Stimulated activated CD4-positive, alpha-beta T cell treated with anti-CD3 and anti-CD28 coated beads, Interleukin-12 subunit alpha, Interleukin-12 subunit beta, amount 100 ng/mL, for 4 hours (primary cell): ENCODE data around the gene GOLIM4.

Source experiments
- DNase-seq: peaks from one replicate; pipeline ENCODE4 v3.0.0-alpha.2; 2020

The GOLIM4 gene

GRCh38 chr3:167978071-167978470, 117.7 kb downstream of the GOLIM4 start:
- no peak for DNase-seq

DNA sequence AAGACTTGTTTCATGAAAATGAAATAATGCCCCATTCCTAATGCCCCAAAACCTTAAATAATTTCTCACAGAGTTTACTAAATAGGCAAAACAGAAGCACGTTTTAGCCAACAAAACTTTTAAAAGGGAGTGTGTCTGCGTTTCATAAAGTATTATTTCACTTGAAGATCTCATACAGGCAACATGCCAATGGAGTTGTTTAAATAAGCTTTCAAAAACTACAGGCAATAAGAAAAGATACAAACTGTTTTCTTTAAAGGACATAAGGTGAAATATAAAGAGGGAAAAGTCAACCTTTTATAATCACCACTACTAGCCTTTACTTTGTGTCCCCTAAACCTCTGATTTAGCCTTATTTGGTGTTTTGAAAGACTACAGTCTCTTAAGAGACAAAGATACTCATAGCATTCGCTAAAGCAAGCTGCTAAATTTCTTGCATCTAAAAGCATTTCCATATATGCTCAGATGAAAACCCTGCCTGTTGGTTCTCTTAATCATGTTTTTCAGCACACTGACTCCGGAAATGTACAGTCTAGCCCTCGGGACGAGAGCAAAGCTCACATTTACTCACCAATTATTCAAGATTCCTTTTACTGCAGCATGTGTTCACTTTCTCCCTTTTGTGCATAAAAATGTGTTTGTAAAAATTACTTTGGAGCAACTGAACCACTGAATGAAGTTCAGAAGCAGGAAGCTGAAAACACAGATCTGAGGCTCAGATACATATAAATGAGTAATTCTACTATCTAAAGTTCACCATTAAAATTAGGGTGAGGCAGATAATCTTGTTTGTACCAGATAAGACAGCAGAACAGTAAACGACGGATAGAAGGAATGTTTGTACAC, 119.0 kb downstream of the GOLIM4 start:
- DNase-seq: no peak

DNA sequence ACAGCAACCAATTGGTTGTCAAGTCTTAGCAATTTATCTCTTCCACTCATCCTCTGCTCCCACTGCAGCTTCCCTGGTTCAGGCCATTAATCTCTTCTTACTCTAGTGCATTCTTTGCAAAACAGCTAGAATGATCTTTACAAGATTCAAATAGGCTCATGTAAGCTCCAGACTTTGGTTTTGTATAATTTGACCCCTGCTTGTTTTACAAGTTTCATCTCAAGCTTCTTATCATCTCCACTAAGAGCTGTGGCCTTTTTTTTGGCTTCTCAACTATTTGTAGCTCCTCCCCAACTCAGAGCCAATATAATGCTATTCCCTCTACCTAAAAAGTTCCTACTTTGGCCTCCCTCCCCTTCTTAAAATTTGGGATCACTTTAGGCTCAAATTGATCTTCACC, 121.8 kb downstream of the GOLIM4 start:
- no peak for DNase-seq

- DNase-seq: no peak
Observed at GRCh38 chr3:167973046-167973445, 122.7 kb downstream of the GOLIM4 start.

DNA sequence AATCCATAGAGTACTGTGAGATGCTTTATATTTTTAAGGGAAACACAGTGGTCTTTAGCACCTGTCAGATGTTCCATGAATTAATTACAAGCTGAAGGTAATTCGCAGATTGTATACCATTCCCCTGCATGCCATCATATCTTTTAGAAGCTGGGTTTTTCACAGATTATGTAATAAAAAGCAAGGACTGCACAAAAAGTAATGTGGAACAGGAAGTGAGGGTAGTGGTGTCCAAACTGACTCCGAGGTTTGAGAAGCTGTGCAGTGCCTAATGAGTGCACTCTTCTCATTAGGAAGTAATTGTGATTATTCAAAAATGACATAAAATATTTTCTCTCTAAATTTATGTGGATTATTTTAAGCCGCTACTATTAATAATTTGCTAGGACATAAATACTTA, 123.2 kb downstream of the GOLIM4 start:
- DNase-seq: no peak

DNA sequence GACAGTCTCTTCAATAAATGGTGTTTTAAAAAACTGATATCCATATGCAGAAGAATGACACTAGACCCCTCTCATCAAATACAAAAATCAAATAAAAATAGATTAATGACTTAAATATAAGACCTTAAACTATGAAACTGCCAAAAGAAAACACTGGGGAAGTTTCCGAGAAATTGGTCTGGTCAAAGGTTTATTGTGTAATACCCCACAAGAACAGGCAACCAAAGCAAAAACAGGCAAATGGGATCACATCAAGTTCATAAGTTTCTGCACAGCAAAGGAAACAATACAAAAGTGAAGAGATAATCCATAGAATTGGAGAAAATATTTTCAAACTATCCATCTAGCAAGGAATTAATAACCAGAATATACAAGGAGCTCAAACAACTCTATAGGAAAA, 126.2 kb downstream of the GOLIM4 start:
- no peak for DNase-seq

DNA sequence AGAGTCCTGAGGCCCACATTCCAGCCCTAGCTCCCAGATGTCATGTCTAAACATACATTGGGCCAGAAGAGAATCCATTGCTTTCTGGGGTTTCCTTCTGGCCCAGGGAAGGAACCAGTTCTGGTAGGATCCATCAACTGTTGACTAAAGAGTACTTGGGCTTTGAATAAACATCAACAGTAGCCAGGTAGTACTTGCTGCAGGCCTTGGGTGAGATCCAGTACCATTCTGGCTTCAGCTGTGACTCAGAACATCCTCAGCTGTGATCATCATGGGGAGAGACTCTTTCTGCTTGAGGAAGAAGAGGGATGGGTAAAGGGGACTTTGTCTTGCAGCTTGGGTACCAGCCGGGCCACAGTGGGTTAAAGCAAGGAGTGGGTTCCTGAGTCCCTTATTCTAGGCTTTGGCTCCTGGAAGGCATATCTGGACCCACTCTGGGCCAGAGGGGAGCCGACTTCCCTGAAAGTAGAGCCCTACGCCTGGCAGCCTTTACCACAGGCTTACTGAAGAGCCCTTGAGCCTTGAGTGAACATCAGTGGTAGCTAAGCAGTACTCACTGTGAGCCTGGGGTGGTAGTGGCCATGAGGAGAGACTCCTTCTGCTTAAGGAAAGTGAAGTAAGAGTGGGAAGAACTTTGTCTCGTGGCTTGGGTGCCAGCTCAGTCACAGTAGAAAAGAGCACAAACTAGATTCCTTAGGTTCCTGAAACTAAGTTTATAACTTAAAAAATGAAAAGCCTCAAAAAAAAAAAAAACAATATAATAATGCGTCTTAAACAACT, 128.3 kb downstream of the GOLIM4 start:
- DNase-seq: no peak
